GM12878 (cell line): ENCODE results near the gene COLQ. TPM values are rescaled to one million over a fixed set of nuclear protein-coding genes. Genes with fewer than 3 reads are reported as not detected.

Source experiments
- ATAC-seq: fragments of 200-7000 bp; cut with Tn5 transposase; 3 replicates; pipeline ENCODE4 v1.9.1; 2020; ENCODE audit warnings: mild to moderate bottlenecking, moderate library complexity
- BruUV-seq: library from RNA; stranded (reverse); fragments of 400-500 nt; replicated peaks from 2 replicates; lab custom pipeline; 2021; lab: Mats Ljungman, UMichigan
- CTCF ChIA-PET: fragments of 300-600 bp; sonication (Branson Sonifier 250); formaldehyde crosslinking; extraction: SDS; loops from one replicate; lab custom pipeline; 2021; ENCODE audit warnings: inconsistent platforms; lab: Yijun Ruan, JAX
- POLR2A ChIA-PET: fragments of 350-600 bp; formaldehyde crosslinking; extraction: SDS; loops from one replicate; lab custom pipeline; 2021; ENCODE audit warnings: inconsistent platforms; lab: Charles Lee
- RAD21 ChIA-PET: fragments of 300-600 bp; sonication (Branson Sonifier 250); formaldehyde crosslinking; loops from one replicate; lab custom pipeline; 2023; ENCODE audit warnings: antibody characterized with exemption; ENCODE audit not compliant: unreplicated experiment; lab: Charles Lee
- SMC1A ChIA-PET: fragments of 300-600 bp; sonication (Branson Sonifier 250); formaldehyde crosslinking; loops from one replicate; lab custom pipeline; 2023; ENCODE audit not compliant: unreplicated experiment, uncharacterized antibody; lab: Charles Lee
- DNase-seq: peaks from one replicate; pipeline ENCODE4 v3.0.0-alpha.2; 2011; ENCODE audit warnings: low read depth, low spot score
- FAIRE-seq: peaks from 3 replicates; lab custom pipeline; 2011; peaks lifted over from hg19 to GRCh38; lab: Jason Lieb, UNC
- H2AFZ ChIP-seq: 2 replicates; pipeline ENCODE4 v1.6.0; 2011; ENCODE audit warnings: low read depth, low read length, control low read depth; ENCODE audit not compliant: control insufficient read depth
- H3K27ac ChIP-seq: 2 replicates; pipeline ENCODE4 v1.5.1; 2011; ENCODE audit warnings: control low read depth; ENCODE audit not compliant: control insufficient read depth, insufficient read depth
- H3K27me3 ChIP-seq, 2 experiments: replicated peaks in 1 of 2; 2 replicates each; pipeline versions ENCODE4 v1.6.0 to v1.6.1; 2011; ENCODE audit warnings: low read length in 1 of 2; ENCODE audit not compliant: control insufficient read depth in 2 of 2, insufficient read depth in 2 of 2
- H3K36me3 ChIP-seq, 2 experiments: 2 replicates each; pipeline ENCODE4 v1.5.1; 2011; ENCODE audit warnings: low read length in 1 of 2; ENCODE audit not compliant: control insufficient read depth in 2 of 2, insufficient read depth in 2 of 2
- H3K4me1 ChIP-seq: 2 replicates; pipeline ENCODE4 v1.6.1; 2011; ENCODE audit warnings: mild to moderate bottlenecking, low read length, moderate library complexity, mixed read lengths; ENCODE audit not compliant: control insufficient read depth, insufficient read depth
- H3K4me2 ChIP-seq: 2 replicates; pipeline ENCODE4 v1.6.0; 2011; ENCODE audit warnings: control low read depth; ENCODE audit not compliant: control insufficient read depth, insufficient read depth
- H3K4me3 ChIP-seq: fragments of 200-600 bp; sonication (generic); 2 replicates; pipeline ENCODE4 v1.5.1; 2016
- H3K79me2 ChIP-seq: 2 replicates; pipeline ENCODE4 v1.6.0; 2011; ENCODE audit warnings: low read length; ENCODE audit not compliant: control insufficient read depth, insufficient read depth
- H3K9ac ChIP-seq: 2 replicates; pipeline ENCODE4 v1.8.0; 2011; ENCODE audit warnings: low read length, control low read depth, mixed read lengths; ENCODE audit not compliant: control insufficient read depth, insufficient read depth
- H3K9me3 ChIP-seq: replicated peaks from 3 replicates; pipeline ENCODE4 v1.5.1; 2011; ENCODE audit warnings: mild to moderate bottlenecking, low read length; ENCODE audit not compliant: control insufficient read depth, insufficient read depth
- H4K20me1 ChIP-seq: 2 replicates; pipeline ENCODE4 v1.6.0; 2011; ENCODE audit not compliant: control insufficient read depth, insufficient read depth
- MEF2A ChIP-seq: IDR thresholded peaks from 2 replicates; pipeline ENCODE4 v1.6.1; 2011; ENCODE audit warnings: low read depth, mild to moderate bottlenecking, low read length, moderate library complexity; ENCODE audit not compliant: insufficient read depth
- RFX5 ChIP-seq: IDR thresholded peaks from 2 replicates; pipeline ENCODE4 v1.6.1; 2011; ENCODE audit warnings: low read depth, low read length, improper control_type of control experiment
- WGBS: methylation state at CpG from one replicate; pipeline ENCODE4 v1.1.6; 2016; ENCODE audit warnings: low lambda C conversion rate; ENCODE audit not compliant: insufficient replicate concordance, insufficient coverage; ENCODE audit errors: missing lambda C conversion rate; 5-methylcytosine and 5-hydroxymethylcytosine counted together
- in situ Hi-C: fragments of 300-500 bp; cut with MboI; formaldehyde crosslinking; loops from 9 replicates; pipeline ENCODE4 v1.14.3; 2018; ENCODE audit warnings: mixed read lengths
- intact Hi-C: fragments of 100-400 bp; cut with micrococcal nuclease; formaldehyde crosslinking; loops from one replicate; pipeline ENCODE4 v1.14.2; 2022; ENCODE audit not compliant: unreplicated experiment
- polyA plus RNA-seq, 11 experiments: library from polyadenylated mRNA; depleted of rRNA in 4 of 11; unstranded in 6 of 11; stranded (reverse) in 5 of 11; fragments of >200 nt; fragmentation: Nextera tagmentation in 4 of 11; fragmentation: Illumina TruSeq in 1 of 11; extraction: Ambion mirVana in 4 of 11; extraction: Trizol in 1 of 11; gene quantifications; 1 replicate in 1 of 11; 2 replicates in 10 of 11; pipeline versions ENCODE4 v1.2.1 to v1.2.3, GENCODE V29; 2011 to 2016; ENCODE audit warnings: inconsistent platforms in 2 of 11, missing spikeins in 2 of 11, low read depth in 1 of 11
- total RNA-seq, 4 experiments: library from RNA; depleted of rRNA in 3 of 4; stranded (reverse); fragments of >200 nt in 3 of 4; fragmentation: Illumina TruSeq in 1 of 4; extraction: Trizol in 1 of 4; gene quantifications; 2 replicates each; pipeline versions ENCODE4 v1.2.1 to v1.2.3, GENCODE V29; 2013 to 2021
- TF ChIP-seq, protein P1 (sequence below): IDR thresholded peaks from 2 replicates; pipeline ENCODE4 v1.6.1; 2012; ENCODE audit warnings: mild to moderate bottlenecking, low read depth, low read length

The COLQ gene
- total and polyA plus RNA-seq, 10 of the 15 experiments (the other 5 are each of a cell fraction or from before 2014, with no cell fraction given): 0.13 to 2.7 (median 0.70) TPM

DNA sequence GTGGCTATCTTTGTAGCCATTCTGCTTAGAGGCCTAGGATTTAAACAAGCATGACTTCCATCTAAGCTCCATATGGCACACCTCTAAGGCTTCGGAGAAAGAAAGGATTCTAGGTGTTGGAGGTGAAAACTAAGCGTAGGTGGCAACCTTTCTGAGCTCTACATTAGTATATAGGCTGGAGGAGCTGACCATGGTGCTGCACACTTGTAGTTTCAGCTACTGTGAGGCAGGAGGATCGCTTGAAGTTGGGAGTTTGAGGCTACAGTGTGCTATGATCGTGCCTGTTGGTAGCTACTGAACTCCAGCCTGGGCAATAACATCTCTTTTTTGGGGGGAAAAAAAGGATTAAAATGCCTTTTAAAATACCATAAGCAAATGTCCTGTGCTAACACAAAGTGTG is 86.8 kb downstream of the COLQ start:
- H3K4me2 ChIP-seq: no peak overlapping the region
- ChIA-PET SMC1A (interaction anchor here (0.8 to 3.2 kb wide), 4 partner anchors 9 to 17 kb away, joined by 3 to 12 read pairs (median 4); no protein-coding TSS in a partner anchor), POLR2A (interaction anchor here (1.0 to 1.5 kb wide), 2 partner anchors 8 to 14 kb away, joined by 3 read pairs; no protein-coding TSS in a partner anchor), CTCF (interaction anchor here (1.1 to 2.8 kb wide), 5 partner anchors 29 to 92 kb away, joined by 3 to 9 read pairs (median 5); no protein-coding TSS in a partner anchor), RAD21 (interaction anchor here (1.3 to 1.6 kb wide), 2 partner anchors 32 to 122 kb away, joined by 3 to 4 read pairs; no protein-coding TSS in a partner anchor)
- H3K79me2 ChIP-seq: peaks cover 5% of the 10 kb centered on the region
- no peak overlapping the region for H3K9ac ChIP-seq
- H3K27ac ChIP-seq: no peak overlapping the region
- H3K27me3 ChIP-seq: no peaks in the 10 kb centered on the region
- H3K4me1 ChIP-seq: no peaks in the 10 kb centered on the region
- ATAC-seq (peak; percentile 18; the same call in 1 of the 3 replicates), DNase-seq (no peak), FAIRE-seq (no peak)
- TF ChIP-seq MEF2A (no peak), RFX5 (no peak)
- TF ChIP-seq, protein P1, sequence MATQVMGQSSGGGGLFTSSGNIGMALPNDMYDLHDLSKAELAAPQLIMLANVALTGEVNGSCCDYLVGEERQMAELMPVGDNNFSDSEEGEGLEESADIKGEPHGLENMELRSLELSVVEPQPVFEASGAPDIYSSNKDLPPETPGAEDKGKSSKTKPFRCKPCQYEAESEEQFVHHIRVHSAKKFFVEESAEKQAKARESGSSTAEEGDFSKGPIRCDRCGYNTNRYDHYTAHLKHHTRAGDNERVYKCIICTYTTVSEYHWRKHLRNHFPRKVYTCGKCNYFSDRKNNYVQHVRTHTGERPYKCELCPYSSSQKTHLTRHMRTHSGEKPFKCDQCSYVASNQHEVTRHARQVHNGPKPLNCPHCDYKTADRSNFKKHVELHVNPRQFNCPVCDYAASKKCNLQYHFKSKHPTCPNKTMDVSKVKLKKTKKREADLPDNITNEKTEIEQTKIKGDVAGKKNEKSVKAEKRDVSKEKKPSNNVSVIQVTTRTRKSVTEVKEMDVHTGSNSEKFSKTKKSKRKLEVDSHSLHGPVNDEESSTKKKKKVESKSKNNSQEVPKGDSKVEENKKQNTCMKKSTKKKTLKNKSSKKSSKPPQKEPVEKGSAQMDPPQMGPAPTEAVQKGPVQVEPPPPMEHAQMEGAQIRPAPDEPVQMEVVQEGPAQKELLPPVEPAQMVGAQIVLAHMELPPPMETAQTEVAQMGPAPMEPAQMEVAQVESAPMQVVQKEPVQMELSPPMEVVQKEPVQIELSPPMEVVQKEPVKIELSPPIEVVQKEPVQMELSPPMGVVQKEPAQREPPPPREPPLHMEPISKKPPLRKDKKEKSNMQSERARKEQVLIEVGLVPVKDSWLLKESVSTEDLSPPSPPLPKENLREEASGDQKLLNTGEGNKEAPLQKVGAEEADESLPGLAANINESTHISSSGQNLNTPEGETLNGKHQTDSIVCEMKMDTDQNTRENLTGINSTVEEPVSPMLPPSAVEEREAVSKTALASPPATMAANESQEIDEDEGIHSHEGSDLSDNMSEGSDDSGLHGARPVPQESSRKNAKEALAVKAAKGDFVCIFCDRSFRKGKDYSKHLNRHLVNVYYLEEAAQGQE: peak; percentile 82
- H3K9me3 ChIP-seq: no peaks in the 10 kb centered on the region
- peaks cover 6 to 41% of the 10 kb centered on the region in 2 experiments for H3K36me3 ChIP-seq
- no TSS peak for BruUV-seq
- H2AFZ ChIP-seq: no peak overlapping the region
- intact Hi-C loops: no loop called here
- no peak overlapping the region for H3K4me3 ChIP-seq
- in situ Hi-C loops: no loop called here
- WGBS: 84% methylated on average over 4 of the region's 4 CpGs
- no peaks in the 10 kb centered on the region; the same call in 1 of the 2 replicates for H4K20me1 ChIP-seq
